H1 (cell line): ENCODE measurements around the gene NCAPD2. TPM values are rescaled to one million over a fixed set of nuclear protein-coding genes. Genes with fewer than 3 reads are reported as not detected.

ENCODE experiments used
- CTCF ChIA-PET: fragments of 300-600 bp; sonication (Branson Sonifier 250); formaldehyde crosslinking; loops from one replicate; lab custom pipeline; 2021; ENCODE audit not compliant: partially characterized antibody; lab: Charles Lee
- POLR2A ChIA-PET: fragments of 300-600 bp; sonication (Branson Sonifier 250); formaldehyde crosslinking; loops from one replicate; lab custom pipeline; 2021; ENCODE audit warnings: inconsistent platforms; ENCODE audit not compliant: partially characterized antibody; lab: Charles Lee
- DNase-seq, 2 experiments: peaks; one replicate each; pipeline versions ENCODE4 v3.0.0 to v3.0.0-alpha.2; 2010 to 2022; ENCODE audit warnings: low spot score in 2 of 2, low read depth in 1 of 2, mixed read lengths in 1 of 2
- FAIRE-seq: peaks from 2 replicates; lab custom pipeline; 2011; peaks lifted over from hg19 to GRCh38; lab: Jason Lieb, UNC
- H2AFZ ChIP-seq: 2 replicates; pipeline ENCODE4 v1.8.1; 2012; ENCODE audit warnings: low read length, inconsistent platforms
- H2AK5ac ChIP-seq: 2 replicates; pipeline ENCODE4 v1.6.1; 2013; ENCODE audit warnings: low read depth, low read length
- H2BK120ac ChIP-seq: replicated peaks from 2 replicates; pipeline ENCODE3; 2013; ENCODE audit warnings: low read depth, low read length, inconsistent platforms
- H2BK12ac ChIP-seq: 2 replicates; pipeline ENCODE4 v1.6.1; 2013; ENCODE audit warnings: low read depth, low read length
- H2BK15ac ChIP-seq: 2 replicates; pipeline ENCODE4 v1.6.1; 2013; ENCODE audit warnings: low read length
- H2BK20ac ChIP-seq: 2 replicates; pipeline ENCODE4 v1.6.1; 2013; ENCODE audit warnings: low read length
- H2BK5ac ChIP-seq: 2 replicates; pipeline ENCODE4 v1.6.1; 2013; ENCODE audit warnings: low read depth, low read length
- H3K14ac ChIP-seq: 2 replicates; pipeline ENCODE4 v1.6.1; 2013; ENCODE audit warnings: inconsistent platforms; ENCODE audit not compliant: insufficient read length
- H3K18ac ChIP-seq: 2 replicates; pipeline ENCODE4 v1.6.1; 2013; ENCODE audit warnings: low read length; ENCODE audit errors: extremely low read depth
- H3K23ac ChIP-seq: 2 replicates; pipeline ENCODE4 v1.6.1; 2013; ENCODE audit warnings: inconsistent platforms; ENCODE audit not compliant: insufficient read length
- H3K23me2 ChIP-seq: 2 replicates; pipeline ENCODE4 v1.6.1; 2013; ENCODE audit warnings: low read depth, low read length
- H3K27ac ChIP-seq: 2 replicates; pipeline ENCODE4 v1.6.1; 2011; ENCODE audit warnings: low read depth, low read length, inconsistent platforms
- H3K27me3 ChIP-seq, 4 experiments: replicated peaks in 1 of 4; 1 replicate in 1 of 4; 2 replicates in 3 of 4; pipeline versions ENCODE4 v1.6.1 to v1.8.1; 2011 to 2013; ENCODE audit warnings: low read length in 3 of 4, mild to moderate bottlenecking in 3 of 4, inconsistent platforms in 2 of 4, mixed read lengths in 2 of 4, moderate library complexity in 1 of 4; ENCODE audit not compliant: control insufficient read depth in 3 of 4, insufficient read depth in 3 of 4; ENCODE audit errors: extremely low read depth in 1 of 4
- H3K36me3 ChIP-seq, 4 experiments: 2 replicates each; pipeline versions ENCODE4 v1.6.1 to v1.8.1; 2011 to 2013; ENCODE audit warnings: mild to moderate bottlenecking in 4 of 4, low read length in 3 of 4, moderate library complexity in 2 of 4, control low read depth in 1 of 4, inconsistent platforms in 1 of 4; ENCODE audit not compliant: insufficient read depth in 4 of 4, control insufficient read depth in 2 of 4
- H3K4ac ChIP-seq: replicated peaks from 2 replicates; pipeline ENCODE3; 2013; ENCODE audit warnings: low read length, low read depth, mixed read lengths, inconsistent platforms; ENCODE audit not compliant: insufficient read length
- H3K4me1 ChIP-seq, 4 experiments: replicated peaks in 1 of 4; 1 replicate in 1 of 4; 2 replicates in 3 of 4; pipeline versions ENCODE4 v1.6.1 to v1.8.1; 2011 to 2013; ENCODE audit warnings: low read length in 3 of 4, inconsistent platforms in 2 of 4, mixed read lengths in 1 of 4; ENCODE audit not compliant: insufficient read depth in 4 of 4, control insufficient read depth in 3 of 4
- H3K4me2 ChIP-seq, 2 experiments: 2 replicates each; pipeline versions ENCODE4 v1.6.1 to v1.8.1; 2011 to 2013; ENCODE audit warnings: low read depth in 2 of 2, low read length in 2 of 2, control low read depth in 1 of 2, inconsistent platforms in 1 of 2, mild to moderate bottlenecking in 1 of 2; ENCODE audit not compliant: insufficient read depth in 1 of 2
- H3K4me3 ChIP-seq, 4 experiments: fragments of 200-600, 300-600 bp in 1 of 4; sonication (generic), shearing (Covaris generic), sonication (Bioruptor Twin) in 1 of 4; 2 replicates each; pipeline versions ENCODE4 v1.5.1 to v1.8.1; 2011 to 2016; ENCODE audit warnings: low read length in 4 of 4, low read depth in 3 of 4, control low read depth in 2 of 4, inconsistent platforms in 2 of 4, mild to moderate bottlenecking in 2 of 4, mixed read lengths in 1 of 4, moderate library complexity in 1 of 4; ENCODE audit not compliant: insufficient read depth in 2 of 4; ENCODE audit errors: extremely low read depth in 1 of 4
- H3K56ac ChIP-seq: replicated peaks from 2 replicates; pipeline ENCODE3; 2013; ENCODE audit warnings: low read depth, mild to moderate bottlenecking, mixed read lengths, low read length, inconsistent platforms; ENCODE audit not compliant: insufficient read length
- H3K79me1 ChIP-seq: 2 replicates; pipeline ENCODE4 v1.6.1; 2013; ENCODE audit warnings: low read depth, low read length, control low read depth
- H3K79me2 ChIP-seq, 2 experiments: 2 replicates each; pipeline versions ENCODE4 v1.6.1 to v1.8.1; 2012 to 2013; ENCODE audit warnings: low read length in 2 of 2, mild to moderate bottlenecking in 2 of 2, inconsistent platforms in 1 of 2; ENCODE audit not compliant: insufficient read depth in 2 of 2, control insufficient read depth in 1 of 2
- H3K9ac ChIP-seq, 4 experiments: replicated peaks in 1 of 4; 1 replicate in 1 of 4; 2 replicates in 3 of 4; pipeline versions ENCODE4 v1.6.1 to v1.8.1; 2011 to 2013; ENCODE audit warnings: low read depth in 3 of 4, low read length in 3 of 4, control low read depth in 2 of 4, mild to moderate bottlenecking in 2 of 4, moderate library complexity in 2 of 4, inconsistent platforms in 1 of 4; ENCODE audit errors: extremely low read depth in 1 of 4
- H3K9me3 ChIP-seq, 2 experiments: 2 replicates each; pipeline versions ENCODE4 v1.6.1 to v1.8.1; 2012 to 2013; ENCODE audit warnings: mild to moderate bottlenecking in 2 of 2, moderate library complexity in 2 of 2, control low read depth in 1 of 2, inconsistent platforms in 1 of 2, low read depth in 1 of 2, low read length in 1 of 2, mixed read lengths in 1 of 2; ENCODE audit not compliant: insufficient read depth in 2 of 2
- H4K20me1 ChIP-seq, 2 experiments: replicated peaks in 1 of 2; 2 replicates each; pipeline versions ENCODE3 to v1.8.1; 2011 to 2013; ENCODE audit warnings: inconsistent platforms in 2 of 2, low read length in 2 of 2, mild to moderate bottlenecking in 1 of 2; ENCODE audit not compliant: insufficient read depth in 2 of 2, control insufficient read depth in 1 of 2
- H4K5ac ChIP-seq: 2 replicates; pipeline ENCODE4 v1.6.1; 2013; ENCODE audit warnings: low read length, low read depth, mixed read lengths, inconsistent platforms; ENCODE audit not compliant: insufficient read length
- H4K8ac ChIP-seq: 2 replicates; pipeline ENCODE4 v1.8.0; 2013; ENCODE audit warnings: mild to moderate bottlenecking, moderate library complexity, low read length, inconsistent platforms; ENCODE audit not compliant: insufficient read depth; ENCODE audit errors: extremely low read depth
- H4K91ac ChIP-seq: replicated peaks from 2 replicates; pipeline ENCODE3; 2013; ENCODE audit warnings: low read length, mixed read lengths, inconsistent platforms; ENCODE audit not compliant: insufficient read length
- CHD2 ChIP-seq: IDR thresholded peaks from 2 replicates; pipeline ENCODE4 v1.6.1; 2012; ENCODE audit warnings: low read length, improper control_type of control experiment
- TCF12 ChIP-seq: IDR thresholded peaks from 2 replicates; pipeline ENCODE4 v1.6.1; 2011; ENCODE audit warnings: low read depth, mild to moderate bottlenecking, low read length
- WGBS, 2 experiments: shearing (Covaris generic) in 1 of 2; methylation state at CpG; one replicate each; pipeline versions ENCODE4 v1.1.6 to v1.1.7; 2013 to 2015; ENCODE audit warnings: low lambda C conversion rate in 2 of 2, mixed read lengths in 2 of 2, inconsistent platforms in 1 of 2, low coverage in 1 of 2, missing lambda C conversion rate in 1 of 2; ENCODE audit not compliant: insufficient replicate concordance in 2 of 2, insufficient coverage in 1 of 2, insufficient read length in 1 of 2; ENCODE audit errors: extremely low coverage in 1 of 2, missing lambda C conversion rate in 1 of 2; 5-methylcytosine and 5-hydroxymethylcytosine counted together
- polyA plus RNA-seq, 7 experiments: library from polyadenylated mRNA; depleted of rRNA in 3 of 7; stranded (reverse) in 5 of 7; unstranded in 2 of 7; fragments of >200 nt in 5 of 7; fragments of 200-250 nt in 2 of 7; gene quantifications; 1 replicate in 5 of 7; 2 replicates in 1 of 7; 4 replicates in 1 of 7; pipeline versions ENCODE4 v1.2.1 to v1.2.3, GENCODE V29; 2011 to 2013; ENCODE audit warnings: missing spikeins in 2 of 7, mixed read lengths in 2 of 7
- total RNA-seq: library from RNA; stranded (reverse); fragmentation: NEBNext Ultra II Directional; extraction: Animal tissue kit (Norgen Biotek cat#: 25700); gene quantifications from 2 replicates; pipeline ENCODE4 v1.2.1, GENCODE V29; 2021

NCAPD2 gene
- total and polyA plus RNA-seq, 2 of the 8 experiments (the other 6 are each of a cell fraction or from before 2014, with no cell fraction given): 55.8 to 132 TPM

DNA sequence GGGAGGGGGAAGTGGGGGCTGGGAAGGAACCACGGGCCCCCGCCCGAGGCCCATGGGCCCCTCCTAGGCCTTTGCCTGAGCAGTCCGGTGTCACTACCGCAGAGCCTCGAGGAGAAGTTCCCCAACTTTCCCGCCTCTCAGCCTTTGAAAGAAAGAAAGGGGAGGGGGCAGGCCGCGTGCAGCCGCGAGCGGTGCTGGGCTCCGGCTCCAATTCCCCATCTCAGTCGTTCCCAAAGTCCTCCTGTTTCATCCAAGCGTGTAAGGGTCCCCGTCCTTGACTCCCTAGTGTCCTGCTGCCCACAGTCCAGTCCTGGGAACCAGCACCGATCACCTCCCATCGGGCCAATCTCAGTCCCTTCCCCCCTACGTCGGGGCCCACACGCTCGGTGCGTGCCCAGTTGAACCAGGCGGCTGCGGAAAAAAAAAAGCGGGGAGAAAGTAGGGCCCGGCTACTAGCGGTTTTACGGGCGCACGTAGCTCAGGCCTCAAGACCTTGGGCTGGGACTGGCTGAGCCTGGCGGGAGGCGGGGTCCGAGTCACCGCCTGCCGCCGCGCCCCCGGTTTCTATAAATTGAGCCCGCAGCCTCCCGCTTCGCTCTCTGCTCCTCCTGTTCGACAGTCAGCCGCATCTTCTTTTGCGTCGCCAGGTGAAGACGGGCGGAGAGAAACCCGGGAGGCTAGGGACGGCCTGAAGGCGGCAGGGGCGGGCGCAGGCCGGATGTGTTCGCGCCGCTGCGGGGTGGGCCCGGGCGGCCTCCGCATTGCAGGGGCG lies 40.2 kb downstream of the NCAPD2 start, which contains the start of gene GAPDH:
TSS of gene GAPDH (plus strand) at position 595 of the 772 bp plus-strand sequence. CDS start 316 bp downstream, outside the sequence.
- Histone ChIP-seq H2BK12ac (peak within 1 kb of the TSS; percentile 98), H3K4me2 (peak within 1 kb of the TSS; percentile 90 to 91), H3K79me2 (peaks cover 3 to 28% of the 10 kb centered on the region in 2 experiments; a peak in 3 of 4 replicates), H3K9ac (peak within 1 kb of the TSS; percentile 97 to 99 (median 98)), H3K27me3 (no peaks in the 10 kb centered on the region), H4K20me1 (peaks cover 5 to 14% of the 10 kb centered on the region in 2 experiments), H2BK15ac (peak within 1 kb of the TSS; percentile 99; the same call in 1 of the 2 replicates), H3K14ac (peak within 1 kb of the TSS; percentile 53), H3K79me1 (no peaks in the 10 kb centered on the region; the same call in 1 of the 2 replicates), H4K91ac (peak within 1 kb of the TSS; percentile 98), H4K5ac (peak within 1 kb of the TSS; percentile 99), H3K4me3 (peak within 1 kb of the TSS; percentile 83 to 98 (median 90)), H2AK5ac (peak within 1 kb of the TSS; percentile 59; the same call in 1 of the 2 replicates), H4K8ac (peak within 1 kb of the TSS; percentile 99), H3K4ac (peak within 1 kb of the TSS; percentile 82), H3K56ac (peak within 1 kb of the TSS; percentile 99), H3K9me3 (no peaks in the 10 kb centered on the region), H3K27ac (peak within 1 kb of the TSS; percentile 98), H3K4me1 (peaks cover 0 to 19% (median 16%) of the 10 kb centered on the region in 4 experiments; a peak in 6 of 7 replicates), H3K18ac (peak within 1 kb of the TSS; percentile 97), H3K23me2 (peaks cover 16% of the 10 kb centered on the region), H2BK120ac (peak within 1 kb of the TSS; percentile 91), H2BK20ac (peak within 1 kb of the TSS; percentile 80; the same call in 1 of the 2 replicates), H2AFZ (peak within 1 kb of the TSS; percentile 47; the same call in 1 of the 2 replicates), H2BK5ac (peak within 1 kb of the TSS; percentile 100), H3K23ac (no peak within 1 kb of the TSS), H3K36me3 (peaks cover 40 to 64% (median 48%) of the 10 kb centered on the region in 4 experiments)
- FAIRE-seq (no peak), DNase-seq (peak; percentile 87 to 91)
- CTCF ChIA-PET: interaction anchor here (0.7 to 24.9 kb wide), 3 partner anchors 19 to 290 kb away, joined by 4 to 462 read pairs (median 4); partner anchors contain the start of genes IFFO1 and NOP2
- POLR2A ChIA-PET: interaction anchor here (0.5 to 11.4 kb wide), 81 partner anchors 8 to 410 kb away, joined by 3 to 665 read pairs (median 5); partner anchors contain the start of genes C12orf57, CDCA3, CHD4 and COPS7A
- WGBS, 2 experiments: 1% methylated on average over 51 of the region's 62 CpGs; no CpG with 5 or more reads in 1 of the 2 experiments
- TF ChIP-seq TCF12 (no peak), CHD2 (no peak; the same call in 1 of the 2 replicates)
